GM23248 (cell line): Measurements from ENCODE around the gene NCOA4.

Experiments used
- EZH2 ChIP-seq: fragments of 200-600 bp; sonication (generic); IDR thresholded peaks from 2 replicates; pipeline ENCODE4 v1.6.1; 2018; ENCODE audit warnings: antibody characterized with exemption, mild to moderate bottlenecking; ENCODE audit not compliant: insufficient read depth, poor library complexity, severe bottlenecking
- EZH2phosphoT487 ChIP-seq: fragments of 200-600 bp; sonication (generic); IDR thresholded peaks from 2 replicates; pipeline ENCODE4 v1.6.1; 2018; ENCODE audit warnings: antibody characterized with exemption, moderate library complexity, mild to moderate bottlenecking, low read depth; ENCODE audit not compliant: insufficient read depth

DNA sequence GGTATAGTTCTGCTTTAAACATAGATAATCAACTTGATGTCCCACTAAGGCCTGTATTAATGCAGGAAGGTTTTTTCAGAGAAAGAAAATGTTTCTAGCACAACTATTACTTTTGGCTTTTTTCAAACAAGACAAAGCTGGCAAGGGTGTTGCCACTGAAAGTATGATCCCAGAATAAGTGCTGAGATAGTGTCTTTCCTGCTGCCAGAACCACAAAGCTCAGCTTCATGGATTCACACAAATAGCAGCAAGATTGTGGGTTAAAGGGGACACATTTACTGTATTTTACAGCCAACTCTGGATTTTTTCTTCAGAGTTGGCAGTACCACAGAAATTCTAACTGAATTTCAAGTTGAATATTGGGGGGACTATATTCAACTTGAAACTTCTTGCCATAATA lies 4.3 kb downstream of the NCOA4 start:
- TF ChIP-seq EZH2: no peak
- TF ChIP-seq EZH2phosphoT487: no peak
